MM.1S (cell line): ENCODE measurements around the gene TTC36.

Experiments
- EZH2 ChIP-seq: fragments of 300-600 bp; sonication (generic); optimal IDR thresholded peaks from 2 replicates; pipeline ENCODE3; 2017; ENCODE audit warnings: low read depth, mild to moderate bottlenecking, antibody characterized with exemption, low read length, mixed read lengths
- EZH2phosphoT487 ChIP-seq: fragments of 300-600 bp; sonication (generic); IDR thresholded peaks from 2 replicates; pipeline ENCODE4 v1.6.1; 2018; ENCODE audit warnings: antibody characterized with exemption, low read length

DNA sequence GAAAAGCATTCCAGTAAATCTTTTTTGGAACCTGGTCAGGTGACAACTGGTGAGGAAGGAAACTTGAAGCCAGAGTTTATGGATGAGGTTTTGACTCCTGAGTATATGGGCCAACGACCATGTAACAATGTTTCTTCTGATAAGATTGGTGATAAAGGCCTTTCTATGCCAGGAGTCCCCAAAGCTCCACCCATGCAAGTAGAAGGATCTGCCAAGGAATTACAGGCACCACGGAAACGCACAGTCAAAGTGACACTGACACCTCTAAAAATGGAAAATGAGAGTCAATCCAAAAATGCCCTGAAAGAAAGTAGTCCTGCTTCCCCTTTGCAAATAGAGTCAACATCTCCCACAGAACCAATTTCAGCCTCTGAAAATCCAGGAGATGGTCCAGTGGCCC, 24.1 kb upstream of the TTC36 start:
- no peak for TF ChIP-seq EZH2phosphoT487
- TF ChIP-seq EZH2 = no peak
